Stimulated activated CD8-positive, alpha-beta memory T cell treated with anti-CD3 and anti-CD28 coated beads, Interleukin-4, amount 100 ng/mL, for 4 hours (primary cell): ENCODE data around the gene FREM3.
"Not testable (repeated sequence)": the region's sequence is repeated elsewhere in the genome, so short reads cannot be mapped to it uniquely, and the experiment has no call there.

Experiments
- DNase-seq, 2 donors: peaks; one replicate each; pipeline ENCODE4 v3.0.0-alpha.2; 2020; ENCODE audit warnings: low read depth in 2 of 2, low spot score in 1 of 2

FREM3 gene

GRCh38 chr4:143586080-143586479 lies 114.4 kb downstream of the FREM3 start:
- DNase-seq, result no peak

DNA sequence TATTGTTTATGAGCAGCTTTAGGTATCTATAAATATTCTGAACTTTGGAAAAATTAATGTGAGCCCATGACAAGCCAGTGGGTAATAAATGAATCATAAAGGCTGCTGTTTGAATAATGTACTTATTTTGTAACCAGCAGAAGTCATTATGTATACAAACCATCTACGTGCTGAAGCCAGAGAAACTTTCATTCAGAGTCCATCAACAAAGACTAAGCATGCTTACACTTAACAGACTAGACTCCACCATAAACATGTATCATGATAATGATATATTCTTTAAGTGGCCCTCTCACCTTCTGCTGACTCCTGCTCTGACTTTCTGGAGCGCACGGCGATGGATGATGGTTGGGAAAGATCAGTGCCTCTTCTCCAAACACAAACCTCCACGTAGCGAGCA lies 114.9 kb downstream of the FREM3 start:
- no peak for DNase-seq

DNA sequence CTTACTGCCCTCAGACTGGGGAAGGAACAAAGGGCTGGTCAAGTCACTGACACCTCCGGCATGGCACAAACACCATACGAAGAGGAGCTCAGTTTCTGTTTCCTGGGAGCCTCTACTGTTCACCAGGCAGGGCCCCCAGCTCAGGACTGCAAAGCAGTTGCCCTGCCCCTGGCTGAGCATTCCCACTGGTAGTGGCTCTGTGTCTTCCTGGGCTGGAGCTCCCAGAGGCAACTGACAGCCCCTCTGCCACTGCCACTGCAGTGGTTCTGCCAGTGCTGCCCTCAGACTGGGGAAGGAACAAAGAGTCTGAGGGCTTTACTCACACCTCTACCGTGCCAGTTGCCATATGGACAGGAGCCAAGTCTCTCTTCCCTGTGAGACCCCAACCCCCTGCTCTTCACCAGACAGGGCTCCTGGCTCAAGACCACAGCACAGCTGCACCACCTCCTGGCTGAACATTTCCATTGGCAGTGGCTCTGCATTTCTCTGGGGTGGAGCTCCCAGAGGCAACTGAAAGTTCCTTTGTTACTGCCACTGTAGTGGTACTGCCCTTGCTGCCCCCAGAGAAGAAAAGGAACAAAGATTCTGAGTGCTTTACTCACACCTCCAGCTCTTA lies 119.0 kb downstream of the FREM3 start:
- DNase-seq, result no peak

DNA sequence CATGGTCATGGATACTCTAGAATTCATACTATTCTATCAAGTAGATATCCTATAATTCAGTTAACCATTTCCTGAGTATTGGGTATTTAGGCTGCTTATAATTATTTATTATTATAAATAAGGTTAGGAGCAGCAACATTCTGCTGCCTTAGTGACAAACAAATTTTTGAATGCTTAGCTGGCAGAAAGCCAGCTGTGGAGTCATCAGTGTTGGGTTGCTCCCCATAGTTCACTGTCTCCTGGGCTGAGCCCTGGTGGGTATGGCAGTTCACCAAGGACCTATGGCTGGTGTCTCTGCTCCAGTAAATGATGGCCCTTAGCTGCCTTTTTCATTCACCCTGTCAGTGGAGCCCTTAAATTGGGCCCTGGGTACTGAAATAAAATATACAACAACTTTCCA lies 125.1 kb downstream of the FREM3 start:
- DNase-seq, result no peak

GRCh38 chr4:143564472-143564871 lies 136.0 kb downstream of the FREM3 start:
- no peak for DNase-seq

GRCh38 chr4:143559757-143560147 lies 140.7 kb downstream of the FREM3 start:
- peak in 1 of 2 donors; percentile 6 for DNase-seq

- peak; percentile 38 to 45 for DNase-seq
These were observed 141.4 kb downstream of the FREM3 start for GRCh38 chr4:143558823-143559756.

DNA sequence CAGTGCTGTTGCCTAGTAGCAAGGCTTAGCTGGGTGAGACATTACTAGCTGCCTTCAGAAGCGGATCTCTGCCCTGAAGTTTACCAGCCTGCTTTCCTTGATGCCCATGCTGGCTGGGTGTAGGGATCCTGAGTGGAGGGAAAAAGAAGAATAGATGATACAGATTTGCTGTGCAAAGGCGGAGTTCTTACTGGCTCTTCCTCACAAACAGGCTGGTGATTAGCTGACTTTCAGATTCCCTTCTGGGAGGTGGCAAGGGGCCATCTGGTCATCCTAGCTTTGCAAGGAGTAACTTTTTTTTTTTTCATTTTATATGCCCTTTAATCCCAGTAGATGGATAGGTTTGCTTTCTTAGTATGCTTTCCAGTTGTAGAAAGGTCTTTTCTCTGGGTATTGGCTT lies 142.2 kb downstream of the FREM3 start:
- no peak for DNase-seq

DNA sequence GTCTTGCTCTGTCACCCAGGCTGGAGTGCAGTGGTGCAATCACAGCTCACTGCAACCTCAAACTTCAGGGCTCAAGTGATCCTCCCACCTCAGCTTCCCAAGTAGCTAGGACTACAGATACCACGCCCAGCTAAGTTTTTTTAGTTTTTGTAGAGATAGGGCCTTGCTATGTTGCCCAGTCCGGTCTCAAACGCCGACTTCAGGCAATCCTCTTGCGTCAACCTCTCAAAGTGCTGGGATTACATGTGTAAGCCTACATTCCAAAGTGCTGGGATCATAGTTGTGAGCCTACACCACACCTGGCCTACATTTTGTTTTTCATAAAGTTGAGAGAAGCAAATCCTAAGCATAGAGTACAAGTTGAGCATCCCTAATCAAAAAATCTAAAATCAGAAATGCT lies 144.8 kb downstream of the FREM3 start:
- no peak for DNase-seq

- no peak for DNase-seq
These were observed 145.5 kb downstream of the FREM3 start for GRCh38 chr4:143554728-143555597.

- no peak for DNase-seq
These were observed 150.5 kb downstream of the FREM3 start for GRCh38 chr4:143549928-143550327.

GRCh38 chr4:143539670-143540023 lies 160.8 kb downstream of the FREM3 start:
- DNase-seq, result no peak

DNA sequence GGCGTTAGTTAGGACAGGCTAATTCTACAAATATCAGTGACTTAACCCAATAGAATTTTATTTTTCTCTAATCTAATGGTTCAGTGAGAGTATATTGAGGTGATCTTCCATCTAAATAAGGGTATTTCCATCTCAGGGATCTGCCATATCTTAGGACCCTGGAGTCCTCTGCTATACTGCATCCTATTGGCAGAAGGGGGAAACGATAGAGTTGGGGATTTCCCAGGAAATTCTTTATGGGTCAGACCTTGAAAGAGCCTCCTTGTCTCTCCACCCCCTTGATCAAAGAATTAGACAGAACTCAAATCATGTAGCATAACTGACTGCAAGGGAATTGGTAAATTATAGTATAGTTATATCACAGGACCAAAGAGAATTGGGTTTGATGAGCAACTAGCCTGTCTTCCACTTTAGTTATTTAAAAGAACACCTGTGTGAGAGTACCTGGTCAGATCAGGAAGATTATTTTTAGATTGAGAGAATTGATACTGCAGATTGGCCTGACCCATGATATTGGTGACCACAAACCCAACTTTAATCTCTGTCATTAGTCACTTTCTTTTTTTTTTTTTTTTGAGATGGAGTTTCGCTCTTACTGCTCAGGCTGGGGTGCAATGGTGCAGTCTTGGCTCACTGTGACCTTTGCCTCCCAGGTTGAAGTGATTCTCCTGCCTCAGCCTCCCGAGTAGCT lies 161.4 kb downstream of the FREM3 start:
- no peak for DNase-seq

- DNase-seq, result no peak
These were observed 168.5 kb downstream of the FREM3 start for GRCh38 chr4:143531788-143532491.

DNA sequence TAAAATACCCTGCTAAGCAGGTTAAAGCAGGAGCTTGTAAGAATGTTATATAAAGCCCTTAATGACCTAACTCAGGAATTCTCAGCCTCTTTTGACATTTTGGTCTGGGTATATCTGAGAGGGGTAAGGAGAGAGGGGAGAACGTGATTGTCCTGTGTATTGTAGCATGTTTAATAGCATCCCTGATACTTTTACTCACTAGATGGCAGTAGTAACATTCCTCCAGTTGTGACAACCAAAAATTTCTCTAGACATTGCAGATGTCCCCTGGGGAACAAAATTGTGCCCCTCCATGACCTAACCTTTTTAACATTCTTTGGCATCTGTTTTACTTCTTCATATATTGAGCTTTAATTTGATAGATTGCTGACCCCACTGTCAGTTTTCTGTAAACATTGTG lies 169.1 kb downstream of the FREM3 start:
- no peak for DNase-seq

- not testable (repeated sequence) for DNase-seq
These were observed 172.4 kb downstream of the FREM3 start for GRCh38 chr4:143528046-143528445.
